GM19455 (cell line): ENCODE results near the gene AARSD1.
"Not testable (repeated sequence)": the region's sequence is repeated elsewhere in the genome, so short reads cannot be mapped to it uniquely, and the experiment has no call there.

Source experiments
- ATAC-seq: cut with Tn5 transposase; IDR thresholded peaks from one replicate; pipeline ENCODE4 v1.9.1; 2021; ENCODE audit not compliant: unreplicated experiment

Gene AARSD1, protein sequence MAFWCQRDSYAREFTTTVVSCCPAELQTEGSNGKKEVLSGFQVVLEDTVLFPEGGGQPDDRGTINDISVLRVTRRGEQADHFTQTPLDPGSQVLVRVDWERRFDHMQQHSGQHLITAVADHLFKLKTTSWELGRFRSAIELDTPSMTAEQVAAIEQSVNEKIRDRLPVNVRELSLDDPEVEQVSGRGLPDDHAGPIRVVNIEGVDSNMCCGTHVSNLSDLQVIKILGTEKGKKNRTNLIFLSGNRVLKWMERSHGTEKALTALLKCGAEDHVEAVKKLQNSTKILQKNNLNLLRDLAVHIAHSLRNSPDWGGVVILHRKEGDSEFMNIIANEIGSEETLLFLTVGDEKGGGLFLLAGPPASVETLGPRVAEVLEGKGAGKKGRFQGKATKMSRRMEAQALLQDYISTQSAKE

DNA sequence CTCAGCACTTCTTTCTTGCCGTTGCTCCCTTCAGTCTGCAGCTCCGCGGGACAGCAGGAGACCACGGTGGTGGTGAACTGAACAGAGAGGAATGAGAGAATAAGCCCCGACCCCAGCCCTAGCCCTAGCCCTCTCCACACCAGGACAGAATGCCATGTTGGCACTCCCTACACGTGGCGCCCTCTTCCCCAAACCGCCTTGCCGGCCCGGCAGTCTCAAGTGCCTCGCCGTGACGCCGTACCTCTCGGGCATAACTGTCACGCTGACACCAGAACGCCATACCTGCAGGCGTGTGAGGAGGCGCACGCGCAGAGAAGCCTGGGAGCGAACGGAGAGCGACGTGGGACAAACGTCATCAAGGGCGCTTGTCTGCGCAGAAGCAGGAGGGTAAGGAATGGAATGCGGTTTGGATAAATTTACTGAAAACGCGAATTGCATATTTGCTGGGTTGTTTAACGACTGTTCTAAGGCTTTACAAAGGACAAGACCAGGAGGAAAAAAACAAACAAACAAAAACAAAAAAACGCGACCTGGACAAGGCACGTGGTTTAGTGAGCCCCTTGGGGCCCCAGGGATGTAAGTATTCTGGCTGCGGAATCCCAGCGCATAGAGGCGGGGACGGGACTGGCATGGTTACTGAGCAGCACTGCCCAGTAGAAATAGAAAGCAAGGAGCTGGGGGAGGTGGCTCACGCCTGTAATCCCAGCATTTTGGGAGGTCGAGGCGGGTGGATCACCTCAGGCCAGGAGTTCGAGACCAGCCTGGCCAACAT is at the start of gene AARSD1:
Gene AARSD1 (minus strand): TSS at position 294 of the 772 bp plus-strand sequence. CDS start 14 bp downstream, at position 280.
- ATAC-seq: no peak

DNA sequence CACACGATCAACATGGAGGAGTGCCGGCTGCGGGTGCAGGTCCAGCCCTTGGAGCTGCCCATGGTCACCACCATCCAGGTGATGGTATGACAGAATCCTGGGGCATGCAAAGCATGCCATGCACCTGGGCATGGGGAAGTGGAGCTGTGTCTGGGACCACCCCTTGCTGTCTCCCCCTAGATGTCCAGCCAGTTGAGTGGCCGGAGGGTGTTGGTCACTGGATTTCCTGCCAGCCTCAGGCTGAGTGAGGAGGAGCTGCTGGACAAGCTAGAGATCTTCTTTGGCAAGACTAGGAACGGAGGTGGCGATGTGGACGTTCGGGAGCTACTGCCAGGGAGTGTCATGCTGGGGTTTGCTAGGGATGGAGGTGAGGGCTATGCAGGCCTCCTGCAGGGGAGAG is 49.0 kb upstream of the AARSD1 start:
- ATAC-seq: no peak

DNA sequence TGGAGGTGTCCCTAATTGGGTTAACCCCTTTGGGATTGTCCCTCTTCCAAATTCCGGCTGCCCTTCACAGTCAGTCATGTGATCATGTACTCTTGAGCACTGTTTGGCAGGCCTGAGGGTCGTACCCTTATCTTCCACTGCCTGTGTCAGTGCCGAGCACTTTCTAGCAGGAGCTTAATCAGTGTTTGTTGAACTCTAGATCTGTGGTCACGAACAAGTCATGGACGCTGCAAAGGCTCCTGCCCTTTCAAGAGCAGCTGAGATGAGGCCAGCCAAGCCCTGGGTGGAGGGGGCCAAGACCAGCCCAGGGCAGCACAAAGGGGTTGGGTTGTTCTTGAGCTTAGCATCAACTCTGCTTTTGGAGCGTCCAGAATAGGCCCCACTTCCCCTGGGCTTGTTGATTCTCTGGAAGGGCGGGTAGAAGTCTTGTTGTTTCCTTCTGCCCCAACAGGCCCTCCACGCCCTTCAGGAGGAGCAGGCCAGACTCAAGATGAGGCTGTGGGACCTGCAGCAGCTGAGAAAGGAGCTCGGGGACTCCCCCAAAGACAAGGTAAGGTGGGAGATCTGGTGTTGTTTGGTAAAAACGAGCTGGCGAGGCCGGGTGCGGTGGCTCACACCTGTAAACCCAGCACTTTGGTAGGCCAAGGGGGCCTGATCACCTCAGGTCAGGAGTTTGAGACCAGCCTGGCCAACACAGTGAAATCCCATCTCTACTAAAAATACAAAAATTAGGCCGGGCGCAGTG is 47.6 kb upstream of the AARSD1 start:
- ATAC-seq: no peak

DNA sequence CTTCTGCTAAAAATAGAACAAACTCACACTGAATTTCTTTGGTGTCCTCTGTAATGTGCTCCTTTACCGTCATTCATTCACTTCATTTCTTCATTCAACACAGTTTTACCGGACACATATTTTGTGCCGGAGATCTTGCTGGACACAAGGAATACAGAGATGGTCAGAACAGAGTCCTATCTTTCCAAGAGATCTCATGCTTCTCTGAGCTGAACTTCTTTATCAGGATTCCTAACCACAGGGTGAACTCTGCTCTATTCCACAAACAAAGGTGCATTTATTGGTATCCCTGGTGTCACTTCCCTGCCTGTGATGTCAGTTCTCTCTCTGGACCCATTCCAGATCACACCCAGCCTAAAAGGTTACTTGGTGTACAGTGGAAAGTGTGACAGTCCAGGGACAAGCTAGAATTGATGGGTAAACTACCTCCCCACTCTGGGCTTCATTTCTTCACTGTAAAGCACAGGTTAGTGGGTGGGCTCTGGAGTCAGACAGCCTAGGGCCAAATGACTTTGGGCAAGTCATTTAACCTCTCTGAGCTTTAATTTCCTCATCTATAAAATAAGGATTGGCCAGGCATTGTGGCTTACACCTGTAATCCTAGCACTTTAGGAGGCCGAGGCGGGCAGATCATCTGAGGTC is 46.5 kb upstream of the AARSD1 start:
- no peak for ATAC-seq

DNA sequence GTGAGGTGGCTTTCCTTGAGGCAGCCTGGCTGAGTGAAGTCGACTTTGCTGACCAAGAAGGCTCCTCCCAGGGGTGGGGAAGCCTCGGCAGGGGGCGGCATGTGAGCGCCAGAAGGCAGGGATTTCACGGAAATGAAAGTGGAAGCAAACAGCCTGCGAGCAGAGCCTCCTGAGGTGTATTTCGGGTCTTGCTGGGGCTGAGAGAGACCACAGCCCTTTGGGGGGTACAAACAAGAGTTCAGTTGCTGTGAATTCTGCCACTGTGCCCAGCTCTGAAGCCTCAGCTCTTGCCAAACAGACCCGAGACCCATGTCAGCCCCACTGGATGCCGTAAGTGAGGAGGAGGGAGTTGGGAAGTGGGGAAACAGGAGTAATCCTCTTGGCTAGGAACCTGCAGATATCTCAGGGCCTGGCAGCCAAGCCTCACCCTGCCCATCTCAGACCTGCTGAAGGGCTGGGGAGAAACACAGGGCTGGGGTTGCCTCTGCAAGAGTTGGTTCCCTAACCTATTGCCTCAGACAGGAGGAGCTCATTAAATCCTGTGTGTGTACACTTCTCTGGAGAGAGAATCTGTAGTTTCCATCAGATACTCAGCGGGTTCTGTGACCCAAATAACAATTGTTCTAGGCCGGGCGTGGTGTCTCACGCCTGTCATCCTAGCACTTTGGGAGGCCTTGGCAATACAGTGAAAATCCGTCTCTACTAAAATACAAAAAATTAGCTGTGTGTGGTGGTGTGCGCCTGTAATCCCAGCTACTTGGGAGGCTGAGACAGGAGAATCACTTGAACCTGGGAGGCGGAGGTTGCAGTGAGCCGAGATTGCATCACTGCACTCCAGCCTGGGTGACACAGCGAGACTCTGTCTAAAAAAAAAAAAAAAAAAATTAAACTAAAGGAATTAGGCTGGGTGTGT is 42.6 kb upstream of the AARSD1 start, which contains the start of gene IFI35:
Gene IFI35 (plus strand): TSS at position 146 of the 913 bp plus-strand sequence. CDS start 164 bp downstream, at position 310.
- ATAC-seq: peak; percentile 63

DNA sequence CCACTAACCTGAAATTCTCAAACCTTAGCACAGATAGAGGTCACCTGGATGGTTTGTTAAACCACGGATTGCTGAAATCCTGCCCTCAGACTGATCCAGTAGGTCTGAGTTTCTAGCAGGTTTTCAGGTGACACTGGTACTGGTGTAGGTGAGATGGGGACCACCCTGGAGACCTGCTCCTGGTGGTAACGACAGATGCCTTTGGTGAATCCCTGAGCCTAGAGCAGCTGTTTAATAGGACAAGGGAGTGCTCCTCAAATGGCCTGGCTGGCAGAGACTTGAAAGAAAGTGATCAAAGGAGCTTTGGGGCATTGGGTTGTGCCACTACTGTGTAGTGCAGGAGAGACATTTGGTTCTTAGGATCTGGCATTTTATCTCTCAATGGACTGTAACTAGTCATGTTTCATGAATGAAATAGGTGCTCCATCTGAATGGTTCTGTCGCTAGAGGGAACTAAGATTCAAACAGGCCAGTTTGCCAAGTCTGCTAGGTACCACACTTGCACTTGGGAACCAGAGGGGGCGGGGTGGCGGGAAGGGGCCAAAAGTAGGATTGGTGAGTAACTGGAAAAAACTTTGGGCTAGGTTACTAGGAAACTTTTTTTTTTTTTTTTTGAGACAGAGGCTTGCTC is 39.4 kb upstream of the AARSD1 start:
- no peak for ATAC-seq

DNA sequence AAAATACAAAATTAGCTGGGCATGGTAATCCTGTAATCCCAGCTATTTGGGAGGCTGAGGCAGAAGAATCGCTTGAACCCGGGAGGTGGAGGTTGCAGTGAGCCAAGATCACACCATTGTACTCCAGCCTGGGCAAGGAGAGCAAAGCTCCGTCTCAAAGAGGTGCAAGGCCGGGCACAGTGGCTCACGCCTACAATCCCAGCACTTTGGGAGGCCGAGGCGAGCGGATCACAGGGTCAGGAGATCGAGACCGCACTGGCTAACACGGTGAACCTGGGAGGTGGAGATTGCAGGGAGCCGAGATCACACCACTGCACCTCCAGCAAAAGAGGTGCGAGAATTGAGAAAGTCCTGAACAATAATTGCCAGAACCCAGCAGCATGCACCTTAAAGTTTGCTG is 36.6 kb upstream of the AARSD1 start:
- ATAC-seq: not testable (repeated sequence)

DNA sequence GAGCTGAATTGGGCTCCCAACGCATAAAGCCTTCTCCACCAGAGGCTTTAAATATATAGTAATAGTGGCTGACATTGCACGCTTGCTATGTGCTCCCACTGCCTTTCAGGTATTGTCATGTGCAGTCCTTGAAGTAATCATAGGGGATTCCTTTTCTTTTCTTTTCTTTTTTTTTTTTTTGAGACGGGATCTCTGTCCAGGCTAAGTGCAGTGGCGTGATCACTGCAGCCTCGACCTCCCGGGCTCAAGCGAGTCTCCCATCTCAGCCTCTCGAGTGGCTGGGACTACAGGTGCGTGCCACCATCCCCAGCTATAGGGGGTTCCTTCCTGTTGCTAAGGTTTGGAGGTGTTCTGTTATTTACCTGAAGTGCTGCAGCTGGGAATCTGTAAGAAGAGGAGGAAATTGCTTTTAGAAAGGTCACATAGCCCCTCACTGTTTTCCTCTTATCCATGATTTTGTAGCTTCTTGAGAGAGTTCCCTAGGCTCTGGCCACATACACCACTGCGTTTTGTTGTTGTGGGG is 34.8 kb upstream of the AARSD1 start:
- no peak for ATAC-seq

DNA sequence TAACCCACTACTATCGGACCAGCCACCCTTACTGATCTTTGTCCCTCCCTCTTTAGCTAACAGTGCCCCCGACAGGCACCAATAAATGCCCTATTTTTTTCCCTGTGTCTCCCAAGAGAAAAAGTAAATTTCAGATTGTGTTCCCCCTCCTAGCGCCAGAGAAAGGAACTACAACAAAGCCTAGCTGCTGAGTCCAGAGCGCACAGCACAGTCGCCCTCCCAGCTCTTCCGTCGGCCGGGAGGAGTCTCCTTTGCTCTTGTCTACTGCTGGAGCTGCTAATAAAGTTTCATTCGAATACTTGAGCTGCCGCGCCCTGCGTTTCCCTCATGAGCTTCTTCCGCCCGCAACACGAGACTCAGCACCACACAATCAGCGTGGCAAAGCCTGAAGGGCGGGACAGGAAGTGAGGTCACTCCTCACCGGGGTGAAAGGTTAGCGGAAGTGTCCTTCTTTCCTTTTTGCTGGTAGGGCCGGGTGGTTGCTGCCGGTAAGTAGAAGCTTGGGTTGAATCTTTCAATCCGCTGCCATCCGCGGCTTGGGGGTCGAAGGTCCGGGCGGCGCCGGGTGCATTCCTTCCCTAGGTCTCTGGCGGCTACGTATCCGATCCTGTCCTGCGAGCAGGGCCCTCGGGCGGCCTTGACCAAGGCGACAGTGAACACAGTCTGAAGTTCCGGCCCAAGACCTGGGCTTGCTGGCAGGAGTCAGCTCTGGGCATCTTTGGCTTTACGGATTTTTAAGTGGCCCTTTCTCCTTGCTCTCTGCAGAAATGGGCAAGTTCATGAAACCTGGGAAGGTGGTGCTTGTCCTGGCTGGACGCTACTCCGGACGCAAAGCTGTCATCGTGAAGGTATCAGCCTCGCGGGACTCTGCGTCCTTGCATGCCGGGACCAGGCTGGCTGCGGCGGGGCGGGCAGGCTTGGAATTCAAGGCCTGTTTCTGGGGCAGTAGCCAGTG is 34.0 kb upstream of the AARSD1 start, which contains the start of gene RPL27:
Gene RPL27 (plus strand): TSS at position 436 of the 955 bp plus-strand sequence. CDS start 332 bp downstream, at position 768.
- peak; percentile 87 for ATAC-seq

DNA sequence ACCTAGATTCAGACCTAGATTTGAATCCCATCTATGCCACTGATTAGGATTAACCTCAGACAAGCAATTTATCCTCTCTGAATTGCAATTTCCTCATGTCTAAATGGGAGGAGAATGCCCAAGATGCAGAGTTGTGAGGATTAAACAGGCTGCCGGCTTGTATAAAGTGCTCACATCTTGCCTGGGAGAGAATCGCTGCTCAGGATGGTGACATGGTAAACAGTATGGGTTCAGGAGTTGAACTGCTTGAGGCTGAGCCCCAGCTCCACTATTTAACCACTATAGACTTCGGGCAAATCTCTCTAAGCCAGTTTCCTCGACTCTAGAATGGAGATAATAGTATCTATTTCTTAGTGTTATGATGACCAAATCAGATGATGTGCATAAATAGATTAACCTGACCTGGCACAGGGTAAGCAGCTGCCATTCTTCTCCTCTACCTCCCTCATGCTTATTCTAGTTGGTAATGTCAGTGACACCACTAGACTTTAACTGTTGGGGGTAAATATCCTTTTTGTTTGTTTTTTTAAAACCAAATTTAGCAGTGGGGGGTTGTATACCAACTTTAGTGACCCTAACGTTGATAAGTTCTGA is 33.2 kb upstream of the AARSD1 start:
- ATAC-seq: no peak

DNA sequence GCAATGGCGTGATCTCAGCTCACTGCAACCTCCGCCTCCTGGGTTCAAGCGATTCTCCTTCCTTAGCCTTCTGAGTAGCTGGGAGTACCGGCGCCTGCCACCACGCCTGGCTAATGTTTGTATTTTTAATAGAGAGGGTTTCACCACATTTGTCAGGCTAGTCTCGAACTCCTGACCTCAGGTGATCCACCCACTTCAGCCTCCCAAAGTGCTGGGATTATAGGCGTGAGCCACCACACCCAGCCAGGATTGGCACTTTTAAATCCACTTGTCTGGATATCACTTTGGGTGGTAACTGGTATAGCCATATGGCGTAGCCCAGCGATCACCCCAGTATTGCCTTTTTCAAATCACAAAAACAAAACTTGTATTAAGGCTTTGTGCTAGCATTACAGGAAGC is 29.7 kb upstream of the AARSD1 start:
- ATAC-seq: not testable (repeated sequence)

DNA sequence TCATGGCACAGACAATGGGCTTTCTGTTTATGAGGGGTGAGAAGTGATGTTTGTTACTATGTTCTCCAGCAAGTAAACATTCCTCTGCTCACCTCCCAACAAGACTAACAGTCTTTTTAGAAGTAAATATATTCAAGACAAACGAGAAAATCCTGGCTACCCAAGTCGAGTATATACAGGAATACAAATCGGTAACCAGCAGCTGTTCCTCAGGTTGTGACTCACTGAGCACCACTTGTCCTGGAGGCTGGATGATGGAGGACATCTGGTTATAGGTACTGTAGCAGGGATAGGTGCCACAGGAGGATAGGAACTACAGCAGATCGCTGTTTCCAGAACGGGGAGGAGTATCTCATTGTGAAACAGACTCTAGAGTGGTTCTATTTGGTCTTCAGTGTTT is 28.6 kb upstream of the AARSD1 start:
- no peak for ATAC-seq

DNA sequence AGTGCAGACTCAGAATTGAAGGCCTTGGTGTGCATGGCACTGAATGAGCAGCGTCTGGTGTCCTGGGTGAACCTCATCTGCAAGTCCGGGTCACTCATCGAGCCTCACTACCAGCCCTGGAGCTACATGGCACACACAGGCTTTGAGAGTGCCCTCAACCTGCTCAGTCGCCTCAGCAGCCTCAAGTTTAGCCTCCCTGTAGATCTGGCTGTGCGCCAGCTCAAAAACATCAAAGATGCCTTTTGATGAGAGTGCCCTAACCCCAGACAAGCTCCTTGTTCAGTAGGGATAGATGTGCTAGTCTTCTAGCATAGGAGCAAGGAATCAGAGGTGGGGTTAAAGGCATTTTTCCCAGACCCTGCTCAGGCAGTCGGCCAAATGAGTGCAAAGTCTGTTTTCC is 27.2 kb upstream of the AARSD1 start:
- ATAC-seq: no peak

DNA sequence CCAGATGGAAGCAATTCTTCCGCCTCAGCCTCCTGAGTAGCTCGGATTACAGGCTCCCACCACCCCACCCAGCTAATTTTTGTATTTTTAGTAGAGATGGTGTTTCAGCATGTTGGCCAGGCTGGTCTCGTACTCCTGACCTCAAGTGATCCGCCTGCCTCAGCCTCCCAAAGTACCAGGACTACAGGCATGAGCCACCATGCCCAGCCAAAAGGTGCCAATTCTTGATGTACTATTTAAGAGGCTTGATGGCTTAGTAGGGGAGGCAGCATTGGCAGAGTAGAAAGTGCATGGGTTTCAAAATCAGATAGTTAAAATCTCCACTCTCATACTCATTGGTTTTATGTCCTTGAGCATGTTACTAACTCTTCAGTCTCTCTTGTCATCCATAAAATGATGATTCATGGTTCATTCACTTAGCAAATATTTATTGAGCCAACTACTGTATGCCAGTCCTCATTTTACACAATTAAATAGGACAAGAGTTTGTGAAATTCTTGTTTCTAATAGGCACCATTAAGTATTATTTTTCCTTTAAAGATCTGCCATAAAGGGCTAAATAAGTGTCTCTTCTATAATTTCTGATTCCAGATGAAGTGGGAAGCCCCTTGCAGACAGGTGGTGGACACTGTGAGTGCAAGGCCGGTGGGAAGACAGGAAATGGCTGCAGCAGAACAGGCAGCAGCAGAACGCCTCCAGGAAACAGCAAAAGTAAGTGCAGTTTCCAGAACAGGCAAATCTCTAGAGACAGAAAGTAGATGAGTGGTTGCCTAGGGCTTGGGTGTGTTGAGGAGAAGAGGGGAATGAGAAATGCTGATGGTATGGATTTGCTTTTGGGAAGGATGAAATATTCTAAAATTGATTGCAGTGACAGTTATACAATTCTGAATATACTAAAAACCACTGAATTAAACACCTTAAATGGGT is 25.7 kb upstream of the AARSD1 start:
- ATAC-seq: no peak

DNA sequence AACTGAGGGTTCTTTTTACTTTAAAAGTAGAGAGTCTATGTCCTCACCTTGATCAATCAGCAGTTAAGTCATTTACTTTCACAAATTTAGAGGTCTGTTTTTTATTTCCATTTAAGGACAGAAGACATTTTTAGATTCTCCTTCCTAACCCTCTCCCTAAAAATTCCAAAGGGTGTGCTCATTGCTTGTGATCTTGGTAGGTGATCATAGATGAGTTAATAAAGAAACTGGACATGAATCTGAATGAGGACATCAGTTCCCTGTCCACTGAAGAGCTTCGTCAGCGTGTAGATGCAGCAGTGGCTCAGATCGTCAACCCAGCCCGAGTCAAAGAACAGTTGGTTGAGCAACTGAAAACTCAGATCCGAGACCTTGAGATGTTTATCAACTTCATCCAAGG is 24.9 kb upstream of the AARSD1 start:
- no peak for ATAC-seq

DNA sequence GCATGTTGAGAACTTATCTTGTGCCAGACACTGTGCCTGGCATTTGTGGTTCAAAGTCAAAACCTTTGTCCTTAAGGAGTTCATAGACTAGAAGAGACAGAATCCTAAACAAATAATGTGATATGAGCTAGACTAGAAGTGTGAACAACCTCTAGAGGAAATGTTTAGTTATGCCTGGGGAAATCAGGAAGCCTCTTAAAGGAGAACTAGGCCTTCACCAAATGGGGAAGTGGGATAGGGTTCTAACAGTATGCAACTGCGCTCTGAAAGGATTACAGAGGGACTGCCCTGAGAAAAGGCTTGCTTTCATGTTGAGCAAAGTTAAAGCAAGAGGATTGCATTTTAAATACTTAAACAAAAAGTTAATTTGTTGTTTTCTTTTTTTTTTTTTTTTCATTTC is 21.0 kb upstream of the AARSD1 start:
- ATAC-seq: no peak
